Measurements from ENCODE around the gene SLC44A2. TPM values are rescaled to one million over a fixed set of nuclear protein-coding genes. Genes with fewer than 3 reads are reported as not detected.

The SLC44A2 gene
- total RNA-seq, 1 donor from 2014 or later, result 83.0 TPM

GRCh38 chr19:10621966-10622365 lies 3.4 kb upstream of the SLC44A2 start:
- Mint-ChIP-seq H3K4me1 (ENCODE audit: low read depth) (peaks cover 21% of the 10 kb centered on the region), H3K4me3 (ENCODE audit: low read depth) (peak overlapping the region; percentile 28), H3K27me3 (ENCODE audit: low read depth) (no peaks in the 10 kb centered on the region), H3K27ac (no peak overlapping the region), H3K9me3 (no peaks in the 10 kb centered on the region), H3K36me3 (ENCODE audit: low read depth) (peaks cover 11% of the 10 kb centered on the region)
- intact Hi-C loops (cut with micrococcal nuclease), result no loop called here
- DNase-seq (ENCODE audit: low spot score), result no peak

- H3K4me3 Mint-ChIP-seq (ENCODE audit: low read depth), result no peak overlapping the region
- peaks cover 21% of the 10 kb centered on the region for H3K4me1 Mint-ChIP-seq (ENCODE audit: low read depth)
- no peaks in the 10 kb centered on the region for H3K9me3 Mint-ChIP-seq
- intact Hi-C loops (cut with micrococcal nuclease), result no loop called here
- peak overlapping the region; percentile 60 for H3K27ac Mint-ChIP-seq
- peak; percentile 19 for DNase-seq (ENCODE audit: low spot score)
- H3K27me3 Mint-ChIP-seq (ENCODE audit: low read depth), result no peaks in the 10 kb centered on the region
- H3K36me3 Mint-ChIP-seq (ENCODE audit: low read depth), result peaks cover 20% of the 10 kb centered on the region
Observed at GRCh38 chr19:10624585-10624984, 768 bp upstream of the SLC44A2 start.

- peaks cover 20% of the 10 kb centered on the region for H3K36me3 Mint-ChIP-seq (ENCODE audit: low read depth)
- intact Hi-C loops (cut with micrococcal nuclease), result no loop called here
- H3K4me1 Mint-ChIP-seq (ENCODE audit: low read depth), result peaks cover 18% of the 10 kb centered on the region
- H3K9me3 Mint-ChIP-seq, result no peaks in the 10 kb centered on the region
- H3K27me3 Mint-ChIP-seq (ENCODE audit: low read depth), result no peaks in the 10 kb centered on the region
- H3K4me3 Mint-ChIP-seq (ENCODE audit: low read depth), result no peak overlapping the region
- DNase-seq (ENCODE audit: low spot score), result no peak
- H3K27ac Mint-ChIP-seq, result no peak overlapping the region
Observed at GRCh38 chr19:10625762-10626138, 397 bp downstream of the SLC44A2 start.

GRCh38 chr19:10631874-10632273 lies 6.5 kb downstream of the SLC44A2 start:
- Mint-ChIP-seq H3K27ac (no peak overlapping the region), H3K9me3 (no peaks in the 10 kb centered on the region), H3K4me1 (ENCODE audit: low read depth) (no peaks in the 10 kb centered on the region), H3K27me3 (ENCODE audit: low read depth) (no peaks in the 10 kb centered on the region), H3K36me3 (ENCODE audit: low read depth) (peaks cover 53% of the 10 kb centered on the region), H3K4me3 (ENCODE audit: low read depth) (no peak overlapping the region)
- DNase-seq (ENCODE audit: low spot score), result no peak
- intact Hi-C loops (cut with micrococcal nuclease), result no loop called here

- intact Hi-C loops (cut with micrococcal nuclease), result no loop called here
- no peaks in the 10 kb centered on the region for H3K27me3 Mint-ChIP-seq (ENCODE audit: low read depth)
- no peaks in the 10 kb centered on the region for H3K9me3 Mint-ChIP-seq
- H3K4me3 Mint-ChIP-seq (ENCODE audit: low read depth), result no peak overlapping the region
- H3K27ac Mint-ChIP-seq, result no peak overlapping the region
- DNase-seq (ENCODE audit: low spot score), result no peak
- H3K36me3 Mint-ChIP-seq (ENCODE audit: low read depth), result peaks cover 60% of the 10 kb centered on the region
- peaks cover 8% of the 10 kb centered on the region for H3K4me1 Mint-ChIP-seq (ENCODE audit: low read depth)
Observed at GRCh38 chr19:10634430-10634829, 9.1 kb downstream of the SLC44A2 start.

- intact Hi-C loops (cut with micrococcal nuclease), result no loop called here
- Mint-ChIP-seq H3K27me3 (ENCODE audit: low read depth) (no peaks in the 10 kb centered on the region), H3K4me3 (ENCODE audit: low read depth) (no peak overlapping the region), H3K27ac (no peak overlapping the region), H3K36me3 (ENCODE audit: low read depth) (peaks cover 60% of the 10 kb centered on the region), H3K4me1 (ENCODE audit: low read depth) (peaks cover 8% of the 10 kb centered on the region), H3K9me3 (no peaks in the 10 kb centered on the region)
- DNase-seq (ENCODE audit: low spot score), result no peak
Observed at GRCh38 chr19:10634963-10635362, 9.6 kb downstream of the SLC44A2 start.

GRCh38 chr19:10636304-10636972 lies 11.1 kb downstream of the SLC44A2 start:
- H3K4me3 Mint-ChIP-seq (ENCODE audit: low read depth), result no peak overlapping the region

GRCh38 chr19:10637894-10638293 lies 12.5 kb downstream of the SLC44A2 start:
- peaks cover 67% of the 10 kb centered on the region for H3K36me3 Mint-ChIP-seq (ENCODE audit: low read depth)

More at GRCh38 chr19:10636304-10636972, 11.1 kb downstream of the SLC44A2 start:
- H3K9me3 Mint-ChIP-seq, result no peaks in the 10 kb centered on the region
- no peaks in the 10 kb centered on the region for H3K27me3 Mint-ChIP-seq (ENCODE audit: low read depth)
- H3K36me3 Mint-ChIP-seq (ENCODE audit: low read depth), result peaks cover 65% of the 10 kb centered on the region
- intact Hi-C loops (cut with micrococcal nuclease), result no loop called here
- no peak overlapping the region for H3K27ac Mint-ChIP-seq
- peaks cover 10% of the 10 kb centered on the region for H3K4me1 Mint-ChIP-seq (ENCODE audit: low read depth)
- no peak for DNase-seq (ENCODE audit: low spot score)

GRCh38 chr19:10639836-10640235 lies 14.5 kb downstream of the SLC44A2 start:
- peaks cover 67% of the 10 kb centered on the region for H3K36me3 Mint-ChIP-seq (ENCODE audit: low read depth)
- no peak for DNase-seq (ENCODE audit: low spot score)
- no peak overlapping the region for H3K27ac Mint-ChIP-seq
- peaks cover 16% of the 10 kb centered on the region for H3K4me1 Mint-ChIP-seq (ENCODE audit: low read depth)
- no peaks in the 10 kb centered on the region for H3K27me3 Mint-ChIP-seq (ENCODE audit: low read depth)
- intact Hi-C loops (cut with micrococcal nuclease), result no loop called here
- no peak overlapping the region for H3K4me3 Mint-ChIP-seq (ENCODE audit: low read depth)
- H3K9me3 Mint-ChIP-seq, result no peaks in the 10 kb centered on the region

More at GRCh38 chr19:10637894-10638293, 12.5 kb downstream of the SLC44A2 start:
- intact Hi-C loops (cut with micrococcal nuclease), result no loop called here
- Mint-ChIP-seq H3K27ac (peak overlapping the region; percentile 42), H3K27me3 (ENCODE audit: low read depth) (no peaks in the 10 kb centered on the region), H3K4me1 (ENCODE audit: low read depth) (peaks cover 10% of the 10 kb centered on the region), H3K4me3 (ENCODE audit: low read depth) (no peak overlapping the region), H3K9me3 (no peaks in the 10 kb centered on the region)
- no peak for DNase-seq (ENCODE audit: low spot score)

GRCh38 chr19:10640361-10640760 lies 15.0 kb downstream of the SLC44A2 start:
- Mint-ChIP-seq H3K4me1 (ENCODE audit: low read depth) (peaks cover 16% of the 10 kb centered on the region), H3K9me3 (no peaks in the 10 kb centered on the region), H3K27me3 (ENCODE audit: low read depth) (no peaks in the 10 kb centered on the region), H3K36me3 (ENCODE audit: low read depth) (peaks cover 61% of the 10 kb centered on the region), H3K27ac (no peak overlapping the region), H3K4me3 (ENCODE audit: low read depth) (no peak overlapping the region)
- intact Hi-C loops (cut with micrococcal nuclease), result no loop called here
- DNase-seq (ENCODE audit: low spot score), result no peak

- intact Hi-C loops (cut with micrococcal nuclease), result no loop called here
- Mint-ChIP-seq H3K4me3 (ENCODE audit: low read depth) (no peak overlapping the region), H3K27me3 (ENCODE audit: low read depth) (no peaks in the 10 kb centered on the region), H3K27ac (peak overlapping the region; percentile 24), H3K36me3 (ENCODE audit: low read depth) (peaks cover 55% of the 10 kb centered on the region), H3K9me3 (no peaks in the 10 kb centered on the region), H3K4me1 (ENCODE audit: low read depth) (peaks cover 16% of the 10 kb centered on the region)
- DNase-seq (ENCODE audit: low spot score), result no peak
Observed at GRCh38 chr19:10641248-10641647, 15.9 kb downstream of the SLC44A2 start.

- Mint-ChIP-seq H3K36me3 (ENCODE audit: low read depth) (peaks cover 41% of the 10 kb centered on the region), H3K4me3 (ENCODE audit: low read depth) (no peak overlapping the region), H3K9me3 (no peaks in the 10 kb centered on the region), H3K27ac (no peak overlapping the region), H3K27me3 (ENCODE audit: low read depth) (no peaks in the 10 kb centered on the region), H3K4me1 (ENCODE audit: low read depth) (peaks cover 15% of the 10 kb centered on the region)
- intact Hi-C loops (cut with micrococcal nuclease), result no loop called here
- DNase-seq (ENCODE audit: low spot score), result no peak
Observed at GRCh38 chr19:10642473-10643171, 17.3 kb downstream of the SLC44A2 start.

- Mint-ChIP-seq H3K36me3 (ENCODE audit: low read depth) (peaks cover 34% of the 10 kb centered on the region), H3K27ac (peak overlapping the region; percentile 8), H3K4me3 (ENCODE audit: low read depth) (no peak overlapping the region), H3K9me3 (no peaks in the 10 kb centered on the region), H3K27me3 (ENCODE audit: low read depth) (no peaks in the 10 kb centered on the region), H3K4me1 (ENCODE audit: low read depth) (peaks cover 13% of the 10 kb centered on the region)
- intact Hi-C loops (cut with micrococcal nuclease), result no loop called here
- no peak for DNase-seq (ENCODE audit: low spot score)
Observed at GRCh38 chr19:10643172-10643967, 18.0 kb downstream of the SLC44A2 start.
